K562 (cell line): Measurements from ENCODE around the gene ZBTB18.

ENCODE experiments used
- EP300 ChIP-seq: IDR thresholded peaks from 2 replicates; pipeline ENCODE4 v1.6.1; 2012; ENCODE audit warnings: low read length, improper control_type of control experiment
- MTA2 ChIP-seq: fragments of 450-650 bp; IDR thresholded peaks from 2 replicates; pipeline ENCODE4 v1.6.1; 2016; ENCODE audit warnings: low read depth
- TF ChIP-seq, protein P1 (sequence below): sonication (generic); formaldehyde crosslinking; IDR thresholded peaks from 2 replicates; pipeline ENCODE4 v1.4.0; 2020; ENCODE audit warnings: mild to moderate bottlenecking, missing genetic modification reagents

- TF ChIP-seq, protein P1, sequence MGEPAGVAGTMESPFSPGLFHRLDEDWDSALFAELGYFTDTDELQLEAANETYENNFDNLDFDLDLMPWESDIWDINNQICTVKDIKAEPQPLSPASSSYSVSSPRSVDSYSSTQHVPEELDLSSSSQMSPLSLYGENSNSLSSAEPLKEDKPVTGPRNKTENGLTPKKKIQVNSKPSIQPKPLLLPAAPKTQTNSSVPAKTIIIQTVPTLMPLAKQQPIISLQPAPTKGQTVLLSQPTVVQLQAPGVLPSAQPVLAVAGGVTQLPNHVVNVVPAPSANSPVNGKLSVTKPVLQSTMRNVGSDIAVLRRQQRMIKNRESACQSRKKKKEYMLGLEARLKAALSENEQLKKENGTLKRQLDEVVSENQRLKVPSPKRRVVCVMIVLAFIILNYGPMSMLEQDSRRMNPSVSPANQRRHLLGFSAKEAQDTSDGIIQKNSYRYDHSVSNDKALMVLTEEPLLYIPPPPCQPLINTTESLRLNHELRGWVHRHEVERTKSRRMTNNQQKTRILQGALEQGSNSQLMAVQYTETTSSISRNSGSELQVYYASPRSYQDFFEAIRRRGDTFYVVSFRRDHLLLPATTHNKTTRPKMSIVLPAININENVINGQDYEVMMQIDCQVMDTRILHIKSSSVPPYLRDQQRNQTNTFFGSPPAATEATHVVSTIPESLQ, result no peak
- TF ChIP-seq EP300, result no peak
- no peak for TF ChIP-seq MTA2
Observed at GRCh38 chr1:244069326-244069898, 18.3 kb downstream of the ZBTB18 start.
